Stomach (tissue), 9 donors: ENCODE measurements around the gene SPHK2. TPM values are rescaled to one million over a fixed set of nuclear protein-coding genes. Genes with fewer than 3 reads are reported as not detected.
"Not testable (repeated sequence)": the region's sequence is repeated elsewhere in the genome, so short reads cannot be mapped to it uniquely, and the experiment has no call there.

ENCODE experiments used
- DNase-seq, 2 donors: peaks; one replicate each; pipeline versions ENCODE4 v3.0.0 to v3.0.0-alpha.2; 2013 to 2019
- H3K27ac ChIP-seq, 5 donors: fragments of 200-600 bp in 4 of 5; sonication (generic) in 4 of 5; one replicate each; pipeline ENCODE4 v1.5.1; 2013 to 2019; ENCODE audit warnings: mild to moderate bottlenecking in 1 of 5, moderate library complexity in 1 of 5
- H3K27me3 ChIP-seq, 3 donors: fragments of 200-600 bp; sonication (generic); one replicate each; pipeline ENCODE4 v1.5.1; 2017 to 2019; ENCODE audit warnings: mixed run types in 1 of 3
- H3K36me3 ChIP-seq, 4 donors: fragments of 200-600 bp; sonication (generic); 1 replicate in 3 of 4; 2 replicates in 1 of 4; pipeline ENCODE4 v1.5.1; 2016 to 2019
- H3K4me1 ChIP-seq, 4 donors: fragments of 200-600 bp; sonication (generic); one replicate each; pipeline ENCODE4 v1.5.1; 2016 to 2019
- H3K4me3 ChIP-seq, 4 donors: fragments of 200-600 bp; sonication (generic) in 3 of 4; one replicate each; pipeline ENCODE4 v1.5.1; 2016 to 2019; ENCODE audit warnings: mild to moderate bottlenecking in 1 of 4
- H3K9me3 ChIP-seq, 4 donors: fragments of 200-600 bp; sonication (generic); one replicate each; pipeline ENCODE4 v1.5.1; 2016 to 2019
- CTCF ChIP-seq, 7 experiments: fragments of 450-650 bp in 4 of 7; fragments of 200-600 bp in 3 of 7; sonication (generic) in 3 of 7; IDR thresholded peaks; one replicate each; pipeline ENCODE4 v1.5.1; 2016 to 2019; ENCODE audit warnings: antibody characterized with exemption in 7 of 7, control low read depth in 2 of 7, mild to moderate bottlenecking in 1 of 7
- EP300 ChIP-seq: sonication (generic); formaldehyde crosslinking; IDR thresholded peaks from one replicate; pipeline ENCODE4 v1.6.1; 2017; ENCODE audit warnings: antibody characterized with exemption
- POLR2A ChIP-seq, 4 donors: fragments of 450-650 bp; IDR thresholded peaks; one replicate each; pipeline ENCODE4 v1.6.1; 2016; ENCODE audit warnings: antibody characterized with exemption in 4 of 4, control low read depth in 2 of 4, mild to moderate bottlenecking in 1 of 4, moderate library complexity in 1 of 4
- POLR2AphosphoS5 ChIP-seq, 3 donors: sonication (generic); formaldehyde crosslinking; IDR thresholded peaks; one replicate each; pipeline ENCODE4 v1.6.1; 2016; ENCODE audit warnings: antibody characterized with exemption in 3 of 3
- WGBS, 5 donors: extraction: QIAGEN DNeasy Blood & Tissue Kit in 3 of 5; methylation state at CpG; one replicate each; pipeline versions ENCODE4 v1.1.5 to v1.1.7; 2013 to 2018; 5-methylcytosine and 5-hydroxymethylcytosine counted together
- intact Hi-C: fragments of 100-400 bp; cut with DNase I; formaldehyde crosslinking; loops from one replicate; pipeline ENCODE4 v1.15.1; 2023; ENCODE audit warnings: low total_unique reads
- polyA plus RNA-seq, 3 donors: library from polyadenylated mRNA; stranded (reverse); fragments of 200-250 nt; gene quantifications; one replicate each; pipeline ENCODE4 v1.2.3, GENCODE V29; 2013
- total RNA-seq, 5 donors: library from RNA; depleted of rRNA; stranded (reverse); fragments of >200 nt; gene quantifications; one replicate each; pipeline versions ENCODE4 v1.1.0 to v1.2.3, GENCODE V29; 2014 to 2016
- donor health status: healthy with polysubstance abuse.
- donor health status: Bipolar disorder and iron deficiency.
- donor health status: healthy.

The SPHK2 gene
- total and polyA plus RNA-seq, 8 donors = 9.4 to 156 (median 19.6) TPM

GRCh38 chr19:48631225-48631624, 11.9 kb downstream of the SPHK2 start:
- DNase-seq = peak in 1 of 2 donors; percentile 48
- intact Hi-C loops = no loop called here
- H3K4me3 ChIP-seq = peak overlapping the region in 2 of 4 donors; percentile 15 to 31
- no peak for TF ChIP-seq CTCF (IDR thresholded peaks at IDR 0.05)
- TF ChIP-seq EP300 = no peak
- no peak for TF ChIP-seq POLR2A (IDR thresholded peaks at IDR 0.05)
- no peak for TF ChIP-seq POLR2AphosphoS5 (IDR thresholded peaks at IDR 0.05)
- peaks cover 56 to 98% (median 84%) of the 10 kb centered on the region in 4 donors for H3K4me1 ChIP-seq
- no peaks in the 10 kb centered on the region for H3K27me3 ChIP-seq
- H3K36me3 ChIP-seq = peaks cover 0 to 42% (median 21%) of the 10 kb centered on the region in 4 donors
- 38 to 78% (median 55%) methylated on average over 3 of the region's 3 CpGs for WGBS, 5 donors
- H3K9me3 ChIP-seq = no peaks in the 10 kb centered on the region
- peak overlapping the region; percentile 85 to 98 (median 93) for H3K27ac ChIP-seq

GRCh38 chr19:48632286-48632685, 13.0 kb downstream of the SPHK2 start:
- intact Hi-C loops, H3K4me3 ChIP-seq, DNase-seq, H3K27me3 ChIP-seq, H3K9me3 ChIP-seq: not testable (repeated sequence)
- H3K4me1 ChIP-seq = peaks cover 64 to 99% (median 89%) of the 10 kb centered on the region in 4 donors
- peaks cover 0 to 33% (median 19%) of the 10 kb centered on the region in 4 donors for H3K36me3 ChIP-seq
- H3K27ac ChIP-seq = peak overlapping the region in 4 of 5 donors; percentile 90 to 98 (median 96)
- 78 to 88% (median 87%) methylated on average over 11 of the region's 11 CpGs for WGBS, 5 donors

DNA sequence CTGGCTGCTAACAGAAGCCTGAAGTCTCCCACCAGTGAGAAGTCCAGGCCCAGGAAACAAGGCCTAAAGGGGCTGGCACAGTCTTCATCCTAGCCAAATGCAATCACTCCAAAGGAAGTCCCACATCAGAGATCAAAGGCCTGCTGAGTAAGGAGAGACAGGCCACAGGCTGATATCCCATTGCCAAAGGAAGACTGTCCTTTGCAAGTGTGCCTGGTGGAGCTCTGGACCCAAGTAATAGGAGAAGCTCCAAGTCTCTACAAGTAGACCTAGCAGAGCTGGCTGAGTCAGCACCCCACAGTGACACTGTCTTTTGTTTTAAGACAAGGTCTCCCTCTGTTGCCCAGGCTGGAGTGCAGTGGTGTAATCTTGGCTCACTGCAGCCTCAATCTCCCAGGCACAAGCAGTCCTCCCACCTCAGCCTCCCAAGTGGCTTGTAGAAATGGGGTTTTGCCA, 13.4 kb downstream of the SPHK2 start:
- peaks cover 64 to 95% (median 86%) of the 10 kb centered on the region in 4 donors for H3K4me1 ChIP-seq
- intact Hi-C loops = no loop called here
- TF ChIP-seq EP300 (no peak), POLR2A (IDR thresholded peaks at IDR 0.05) (no peak), POLR2AphosphoS5 (IDR thresholded peaks at IDR 0.05) (no peak), CTCF (IDR thresholded peaks at IDR 0.05) (no peak)

GRCh38 chr19:48633148-48634035, 14.1 kb downstream of the SPHK2 start:
- Histone ChIP-seq H3K27me3 (no peaks in the 10 kb centered on the region), H3K4me1 (peaks cover 65 to 90% (median 86%) of the 10 kb centered on the region in 4 donors), H3K27ac (peak overlapping the region; percentile 3 to 98 (median 93)), H3K4me3 (peak overlapping the region in 3 of 4 donors; percentile 62 to 81 (median 77)), H3K36me3 (peaks cover 0 to 31% (median 15%) of the 10 kb centered on the region in 4 donors), H3K9me3 (no peaks in the 10 kb centered on the region)
- DNase-seq = peak in 1 of 2 donors; percentile 47
- intact Hi-C loops = no loop called here
- no peak for TF ChIP-seq POLR2AphosphoS5 (IDR thresholded peaks at IDR 0.05)
- no peak for TF ChIP-seq CTCF (IDR thresholded peaks at IDR 0.05)
- TF ChIP-seq POLR2A (IDR thresholded peaks at IDR 0.05) = no peak
- TF ChIP-seq EP300 = no peak
- WGBS, 5 donors = 54 to 60% (median 56%) methylated on average over 22 of the region's 22 CpGs

More for the DNA sequence above, 13.4 kb downstream of the SPHK2 start:
- peaks cover 0 to 31% (median 18%) of the 10 kb centered on the region in 4 donors for H3K36me3 ChIP-seq
- H3K27me3 ChIP-seq = no peaks in the 10 kb centered on the region
- H3K27ac ChIP-seq = peak overlapping the region; percentile 3 to 98 (median 93)
- DNase-seq = no peak
- H3K9me3 ChIP-seq = no peaks in the 10 kb centered on the region
- no peak overlapping the region for H3K4me3 ChIP-seq
